Effector memory CD8-positive, alpha-beta T cell (primary cell): ENCODE measurements around the gene ACSL1.

Source experiments
- ATAC-seq: fragments of 150-1000 bp; cut with Tn5 transposase; replicated peaks from 2 replicates; pipeline ENCODE4 v1.10.0; 2021; ENCODE audit warnings: mild to moderate bottlenecking, moderate library complexity
- DNase-seq, 3 experiments: peaks; one replicate each; pipeline ENCODE4 v3.0.0; 2021
- H3K27ac Mint-ChIP-seq, 2 donors: one replicate each; pipeline ENCODE4 v1.8.0; 2022; ENCODE audit warnings: mild to moderate bottlenecking in 2 of 2, mixed read lengths in 2 of 2, moderate library complexity in 2 of 2
- H3K27me3 Mint-ChIP-seq, 2 donors: one replicate each; pipeline ENCODE4 v1.8.0; 2022; ENCODE audit warnings: mixed read lengths in 2 of 2
- H3K36me3 Mint-ChIP-seq: one replicate; pipeline ENCODE4 v1.8.0; 2022; ENCODE audit warnings: mild to moderate bottlenecking, moderate library complexity, mixed read lengths; ENCODE audit not compliant: insufficient read depth
- H3K4me1 Mint-ChIP-seq, 2 donors: one replicate each; pipeline ENCODE4 v1.8.0; 2022; ENCODE audit warnings: low read depth in 2 of 2, mixed read lengths in 2 of 2
- H3K4me3 Mint-ChIP-seq, 2 donors: one replicate each; pipeline ENCODE4 v1.8.0; 2022; ENCODE audit warnings: mild to moderate bottlenecking in 2 of 2, mixed read lengths in 2 of 2, moderate library complexity in 2 of 2
- H3K9me3 Mint-ChIP-seq, 2 donors: one replicate each; pipeline ENCODE4 v1.8.0; 2022; ENCODE audit warnings: mixed read lengths in 2 of 2
- total RNA-seq, 9 experiments: gene quantifications; one replicate each; lab custom pipeline; 2026; lab: John Stamatoyannopoulos, UW

ACSL1 gene, protein sequence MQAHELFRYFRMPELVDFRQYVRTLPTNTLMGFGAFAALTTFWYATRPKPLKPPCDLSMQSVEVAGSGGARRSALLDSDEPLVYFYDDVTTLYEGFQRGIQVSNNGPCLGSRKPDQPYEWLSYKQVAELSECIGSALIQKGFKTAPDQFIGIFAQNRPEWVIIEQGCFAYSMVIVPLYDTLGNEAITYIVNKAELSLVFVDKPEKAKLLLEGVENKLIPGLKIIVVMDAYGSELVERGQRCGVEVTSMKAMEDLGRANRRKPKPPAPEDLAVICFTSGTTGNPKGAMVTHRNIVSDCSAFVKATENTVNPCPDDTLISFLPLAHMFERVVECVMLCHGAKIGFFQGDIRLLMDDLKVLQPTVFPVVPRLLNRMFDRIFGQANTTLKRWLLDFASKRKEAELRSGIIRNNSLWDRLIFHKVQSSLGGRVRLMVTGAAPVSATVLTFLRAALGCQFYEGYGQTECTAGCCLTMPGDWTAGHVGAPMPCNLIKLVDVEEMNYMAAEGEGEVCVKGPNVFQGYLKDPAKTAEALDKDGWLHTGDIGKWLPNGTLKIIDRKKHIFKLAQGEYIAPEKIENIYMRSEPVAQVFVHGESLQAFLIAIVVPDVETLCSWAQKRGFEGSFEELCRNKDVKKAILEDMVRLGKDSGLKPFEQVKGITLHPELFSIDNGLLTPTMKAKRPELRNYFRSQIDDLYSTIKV
- total RNA-seq = 33.8 to 88.8 (median 45.7) reads per million in 9 experiments

DNA sequence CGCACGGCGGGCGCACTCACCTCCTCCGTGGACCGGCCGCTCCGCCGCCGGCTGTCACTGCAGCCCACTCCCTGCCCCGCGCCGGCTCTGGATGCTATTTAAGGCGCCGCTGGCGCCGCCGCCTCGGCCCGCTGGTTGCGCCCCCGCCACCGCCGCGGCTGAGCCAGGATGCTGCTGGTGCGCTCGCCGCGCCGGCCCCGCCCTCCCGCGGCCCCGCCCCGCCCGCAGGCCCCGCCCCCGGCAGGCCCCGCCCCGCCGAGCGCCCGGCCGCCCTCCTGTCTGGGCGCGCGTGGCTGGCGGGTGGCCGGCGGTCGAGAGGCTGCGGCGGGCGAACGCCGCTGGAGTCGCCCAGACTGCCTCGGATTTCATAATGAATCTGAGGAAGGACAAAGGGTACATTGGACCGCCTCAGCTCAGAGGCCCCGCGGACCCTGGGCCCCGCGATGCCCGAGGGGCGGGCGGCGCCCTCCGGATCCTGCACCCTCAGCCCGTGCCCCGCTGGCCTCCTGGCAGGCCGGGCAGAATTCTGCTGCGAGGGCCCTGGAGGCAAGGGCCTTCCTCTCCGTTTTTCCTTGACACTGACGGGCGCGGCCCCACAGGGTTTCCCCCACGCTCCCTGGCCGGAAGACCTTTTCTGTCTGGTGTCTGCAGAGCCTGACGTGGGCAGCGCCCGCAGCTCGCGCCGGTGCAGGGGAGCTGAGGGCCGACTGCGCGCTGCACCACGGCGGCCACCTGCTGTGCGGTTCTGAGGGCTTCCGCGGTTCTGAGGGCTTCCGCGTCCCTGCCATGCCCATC lies at the start of gene ACSL1:
Gene ACSL1, minus strand, starts transcription at position 73 of the 795 bp plus-strand sequence. CDS start 22,454 bp downstream, outside the sequence.
- Mint-ChIP-seq H3K27me3 (no peaks in the 10 kb centered on the region), H3K4me1 (peaks cover 19 to 40% of the 10 kb centered on the region in 2 donors), H3K36me3 (peaks cover 23% of the 10 kb centered on the region), H3K4me3 (peak within 1 kb of the TSS; percentile 88 to 94), H3K9me3 (no peaks in the 10 kb centered on the region), H3K27ac (peak within 1 kb of the TSS; percentile 92 to 97)
- peak; percentile 73 for ATAC-seq
- DNase-seq = peak; percentile 64 to 71 (median 68)

DNA sequence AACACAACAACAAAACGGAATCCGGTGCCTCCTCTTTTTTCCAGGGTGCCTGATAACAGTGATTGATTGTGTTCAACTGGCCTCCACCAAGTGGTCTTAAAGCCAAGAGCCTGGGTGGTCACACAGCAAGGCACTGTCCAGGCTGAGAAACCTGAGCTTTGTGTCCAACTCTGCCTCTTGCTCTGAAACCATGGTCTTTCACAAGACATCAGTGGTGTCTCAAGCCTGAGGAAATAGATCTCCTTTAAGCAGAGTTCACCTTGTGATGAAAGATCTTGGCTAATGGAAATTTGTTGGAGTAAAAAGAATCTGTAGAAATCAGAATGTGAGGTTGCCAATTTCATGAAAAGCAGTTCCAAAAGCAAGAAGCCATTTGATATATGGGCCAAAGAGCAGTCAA lies 47.3 kb upstream of the ACSL1 start:
- no peak for ATAC-seq
- H3K4me3 Mint-ChIP-seq = no peak overlapping the region
- H3K9me3 Mint-ChIP-seq = no peaks in the 10 kb centered on the region
- no peaks in the 10 kb centered on the region for H3K36me3 Mint-ChIP-seq
- no peak overlapping the region for H3K27ac Mint-ChIP-seq
- H3K27me3 Mint-ChIP-seq = peaks cover 28 to 36% of the 10 kb centered on the region in 2 donors
- H3K4me1 Mint-ChIP-seq = no peaks in the 10 kb centered on the region
- DNase-seq = no peak

DNA sequence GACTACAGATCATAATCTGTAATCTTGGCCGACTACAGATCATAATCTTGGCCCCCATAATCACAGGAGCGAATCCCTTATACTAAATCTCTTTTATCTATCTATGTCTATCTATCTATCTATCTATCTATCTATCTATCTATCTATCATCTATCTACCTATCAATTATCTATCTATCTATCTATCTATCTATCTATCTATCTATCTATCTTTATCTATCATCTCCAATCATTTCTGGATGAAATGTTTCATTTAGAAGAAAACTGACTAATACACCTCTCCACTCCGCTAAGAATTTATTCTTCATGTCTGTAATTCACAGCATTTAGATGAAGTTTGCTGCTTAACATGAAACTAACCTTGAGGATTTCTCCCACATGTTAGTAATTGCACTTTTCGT lies 45.0 kb upstream of the ACSL1 start:
- no peaks in the 10 kb centered on the region for H3K9me3 Mint-ChIP-seq
- no peak overlapping the region for H3K27ac Mint-ChIP-seq
- no peak for ATAC-seq
- DNase-seq = no peak
- H3K4me3 Mint-ChIP-seq = no peak overlapping the region
- H3K27me3 Mint-ChIP-seq = peaks cover 33 to 47% of the 10 kb centered on the region in 2 donors
- no peaks in the 10 kb centered on the region for H3K4me1 Mint-ChIP-seq
- H3K36me3 Mint-ChIP-seq = no peaks in the 10 kb centered on the region

- Mint-ChIP-seq H3K27ac (no peak overlapping the region), H3K9me3 (no peaks in the 10 kb centered on the region), H3K36me3 (no peaks in the 10 kb centered on the region), H3K27me3 (peaks cover 29 to 34% of the 10 kb centered on the region in 2 donors), H3K4me1 (no peaks in the 10 kb centered on the region), H3K4me3 (no peak overlapping the region)
- DNase-seq (no peak), ATAC-seq (no peak)
These were observed 42.9 kb upstream of the ACSL1 start for GRCh38 chr4:184868623-184869022.

- no peaks in the 10 kb centered on the region for H3K36me3 Mint-ChIP-seq
- H3K27ac Mint-ChIP-seq = no peak overlapping the region
- H3K9me3 Mint-ChIP-seq = no peaks in the 10 kb centered on the region
- peaks cover 28 to 29% of the 10 kb centered on the region in 2 donors for H3K27me3 Mint-ChIP-seq
- DNase-seq (no peak), ATAC-seq (no peak)
- H3K4me3 Mint-ChIP-seq = no peak overlapping the region
- no peaks in the 10 kb centered on the region for H3K4me1 Mint-ChIP-seq
These were observed 38.1 kb upstream of the ACSL1 start for GRCh38 chr4:184863916-184864315.

DNA sequence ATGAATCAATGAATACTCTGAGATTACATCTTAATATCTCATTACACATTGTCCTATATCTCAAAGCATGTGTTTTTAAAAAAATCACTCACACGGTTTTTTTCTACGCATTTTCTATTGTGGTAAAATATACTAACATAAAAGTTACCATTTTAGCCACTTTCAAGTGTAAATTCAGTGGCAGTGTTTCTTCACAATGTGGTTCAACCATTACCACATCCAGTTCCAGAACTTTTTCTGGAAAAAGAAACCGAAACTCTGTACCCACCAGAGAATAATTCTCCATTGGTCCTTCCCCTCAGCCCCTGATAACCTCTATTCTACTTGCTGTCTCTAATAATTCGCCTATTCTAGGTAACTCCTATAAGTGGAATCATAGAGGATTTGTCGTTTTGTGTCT lies 35.3 kb upstream of the ACSL1 start:
- H3K27me3 Mint-ChIP-seq = peaks cover 20 to 29% of the 10 kb centered on the region in 2 donors
- H3K9me3 Mint-ChIP-seq = no peaks in the 10 kb centered on the region
- ATAC-seq = no peak
- H3K36me3 Mint-ChIP-seq = no peaks in the 10 kb centered on the region
- H3K27ac Mint-ChIP-seq = no peak overlapping the region
- no peaks in the 10 kb centered on the region for H3K4me1 Mint-ChIP-seq
- DNase-seq = no peak
- no peak overlapping the region for H3K4me3 Mint-ChIP-seq

- no peaks in the 10 kb centered on the region for H3K4me1 Mint-ChIP-seq
These were observed 34.4 kb upstream of the ACSL1 start for GRCh38 chr4:184860018-184860779.

GRCh38 chr4:184857441-184858121 lies 31.8 kb upstream of the ACSL1 start:
- Mint-ChIP-seq H3K9me3 (no peaks in the 10 kb centered on the region), H3K4me3 (no peak overlapping the region), H3K27me3 (peaks cover 20 to 43% of the 10 kb centered on the region in 2 donors), H3K27ac (no peak overlapping the region), H3K4me1 (peaks cover 0 to 4% of the 10 kb centered on the region in 2 donors), H3K36me3 (no peaks in the 10 kb centered on the region)
- ATAC-seq (no peak), DNase-seq (no peak)

More at GRCh38 chr4:184860018-184860779, 34.4 kb upstream of the ACSL1 start:
- Mint-ChIP-seq H3K36me3 (no peaks in the 10 kb centered on the region), H3K4me3 (no peak overlapping the region), H3K27ac (no peak overlapping the region), H3K27me3 (peaks cover 20 to 32% of the 10 kb centered on the region in 2 donors), H3K9me3 (no peaks in the 10 kb centered on the region)
- no peak for ATAC-seq
- DNase-seq = no peak

- Mint-ChIP-seq H3K4me3 (no peak overlapping the region), H3K27me3 (peaks cover 20 to 43% of the 10 kb centered on the region in 2 donors), H3K4me1 (peaks cover 0 to 4% of the 10 kb centered on the region in 2 donors), H3K27ac (no peak overlapping the region), H3K36me3 (no peaks in the 10 kb centered on the region), H3K9me3 (no peaks in the 10 kb centered on the region)
- peak; percentile 26 for ATAC-seq
- no peak for DNase-seq
These were observed 30.5 kb upstream of the ACSL1 start for GRCh38 chr4:184856277-184856609.

DNA sequence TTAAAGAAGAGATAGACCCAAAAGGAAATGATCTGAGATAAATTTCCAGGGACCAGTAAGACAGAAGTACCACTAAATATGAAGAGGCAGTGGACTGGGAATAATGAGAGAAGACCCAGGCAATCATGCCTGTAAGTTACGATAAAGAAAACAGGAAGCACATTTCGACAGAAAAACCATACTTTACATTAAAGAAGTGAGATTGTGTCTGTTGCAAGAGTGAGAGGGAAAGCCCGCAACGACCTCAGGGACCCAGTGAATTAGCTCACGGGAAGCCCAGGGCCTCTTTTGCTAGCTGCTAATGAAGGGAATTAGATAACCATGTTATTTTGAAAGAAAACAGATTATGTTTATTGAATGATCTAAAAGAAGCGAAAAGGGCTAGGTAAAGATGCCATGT lies 28.9 kb upstream of the ACSL1 start:
- peaks cover 17 to 33% of the 10 kb centered on the region in 2 donors for H3K27me3 Mint-ChIP-seq
- no peak for DNase-seq
- ATAC-seq = peak; percentile 32
- H3K27ac Mint-ChIP-seq = no peak overlapping the region
- H3K4me3 Mint-ChIP-seq = no peak overlapping the region
- H3K9me3 Mint-ChIP-seq = no peaks in the 10 kb centered on the region
- no peaks in the 10 kb centered on the region for H3K36me3 Mint-ChIP-seq
- peaks cover 0 to 4% of the 10 kb centered on the region in 2 donors for H3K4me1 Mint-ChIP-seq

DNA sequence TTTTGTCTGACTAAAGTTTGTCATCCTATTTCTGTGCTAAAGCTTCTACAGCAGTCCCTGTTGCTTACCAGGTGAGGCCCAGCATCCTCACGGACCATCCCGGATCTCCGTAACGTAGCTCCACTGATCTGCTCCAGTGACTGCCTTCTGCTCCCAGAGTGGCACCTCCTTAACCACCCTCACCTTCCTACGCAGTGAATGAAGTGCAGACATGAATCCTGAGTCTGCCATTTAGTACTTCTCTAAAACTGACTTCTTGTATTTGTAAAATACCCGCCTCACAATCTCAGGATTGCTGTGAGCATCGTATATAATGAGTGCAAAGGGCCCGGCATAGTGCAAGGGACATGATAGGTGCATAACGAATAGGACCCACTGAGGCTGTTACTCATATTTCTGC lies 27.7 kb upstream of the ACSL1 start:
- Mint-ChIP-seq H3K4me3 (no peak overlapping the region), H3K36me3 (no peaks in the 10 kb centered on the region), H3K9me3 (no peaks in the 10 kb centered on the region), H3K27me3 (peaks cover 20 to 30% of the 10 kb centered on the region in 2 donors), H3K27ac (no peak overlapping the region), H3K4me1 (peaks cover 0 to 4% of the 10 kb centered on the region in 2 donors)
- DNase-seq = no peak
- ATAC-seq = no peak

GRCh38 chr4:184851886-184852285 lies 26.1 kb upstream of the ACSL1 start:
- H3K27ac Mint-ChIP-seq = no peak overlapping the region
- peaks cover 20 to 30% of the 10 kb centered on the region in 2 donors for H3K27me3 Mint-ChIP-seq
- H3K4me1 Mint-ChIP-seq = peaks cover 0 to 4% of the 10 kb centered on the region in 2 donors
- no peak for DNase-seq
- H3K4me3 Mint-ChIP-seq = no peak overlapping the region
- no peak for ATAC-seq
- no peaks in the 10 kb centered on the region for H3K9me3 Mint-ChIP-seq
- no peaks in the 10 kb centered on the region for H3K36me3 Mint-ChIP-seq
